GM19324 (cell line): ENCODE results near the gene FUT1.
A peak's percentile ranks its signal among the peaks of the same experiment; 100 is the strongest.
"Not testable (repeated sequence)": the region's sequence is repeated elsewhere in the genome, so short reads cannot be mapped to it uniquely, and the experiment has no call there.

Experiments used
- ATAC-seq: cut with Tn5 transposase; IDR thresholded peaks from one replicate; pipeline ENCODE4 v1.9.1; 2021; ENCODE audit warnings: mild to moderate bottlenecking, moderate library complexity; ENCODE audit not compliant: unreplicated experiment, low FRiP score

Gene FUT1

DNA sequence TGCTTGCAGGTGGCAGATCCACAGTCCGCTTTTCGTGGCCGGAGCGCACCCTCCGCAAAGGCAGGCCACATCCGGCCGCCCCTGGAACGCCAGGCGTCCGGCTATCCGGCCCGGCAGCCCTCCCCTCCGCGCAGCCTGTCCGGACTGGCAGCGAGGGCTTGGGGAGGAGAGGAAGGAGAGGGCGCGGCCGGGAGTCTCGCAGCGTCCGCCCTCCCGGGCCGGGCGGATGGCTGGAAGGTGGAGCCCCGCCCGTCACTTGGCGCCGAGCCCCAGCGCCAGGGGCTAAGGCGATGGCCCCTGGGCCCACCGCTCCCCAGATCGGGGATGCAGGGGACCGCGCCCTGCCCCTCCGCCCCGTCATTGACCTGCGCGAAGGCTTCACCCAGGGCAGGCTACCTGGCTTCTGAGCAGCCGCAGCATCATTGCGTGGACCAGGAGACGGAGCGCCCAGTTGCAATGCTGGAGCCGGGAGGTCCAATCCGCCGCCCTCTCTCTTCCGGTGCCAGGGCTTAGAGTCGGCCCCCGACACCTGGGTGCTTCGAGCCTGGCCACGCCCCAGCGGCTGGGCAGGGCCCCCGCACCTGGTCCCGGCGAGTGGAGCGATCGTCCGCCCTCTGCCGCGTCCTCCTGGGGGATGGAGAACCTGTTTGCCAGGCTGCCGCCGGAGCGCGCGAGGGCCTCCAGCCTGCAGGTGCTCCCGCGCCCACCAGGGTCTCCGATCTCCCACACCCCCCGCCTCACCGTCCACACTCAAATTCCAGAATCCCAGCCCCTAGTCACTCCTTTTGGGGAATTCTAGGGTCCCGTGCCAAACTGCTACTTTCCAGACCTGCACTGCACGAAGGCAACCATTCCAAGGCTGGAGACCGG, at the start of gene FUT1:
FUT1 (minus strand) TSS at position 146 of the 870 bp plus-strand sequence. CDS start 1,360 bp downstream, outside the sequence.
- no peak for ATAC-seq

DNA sequence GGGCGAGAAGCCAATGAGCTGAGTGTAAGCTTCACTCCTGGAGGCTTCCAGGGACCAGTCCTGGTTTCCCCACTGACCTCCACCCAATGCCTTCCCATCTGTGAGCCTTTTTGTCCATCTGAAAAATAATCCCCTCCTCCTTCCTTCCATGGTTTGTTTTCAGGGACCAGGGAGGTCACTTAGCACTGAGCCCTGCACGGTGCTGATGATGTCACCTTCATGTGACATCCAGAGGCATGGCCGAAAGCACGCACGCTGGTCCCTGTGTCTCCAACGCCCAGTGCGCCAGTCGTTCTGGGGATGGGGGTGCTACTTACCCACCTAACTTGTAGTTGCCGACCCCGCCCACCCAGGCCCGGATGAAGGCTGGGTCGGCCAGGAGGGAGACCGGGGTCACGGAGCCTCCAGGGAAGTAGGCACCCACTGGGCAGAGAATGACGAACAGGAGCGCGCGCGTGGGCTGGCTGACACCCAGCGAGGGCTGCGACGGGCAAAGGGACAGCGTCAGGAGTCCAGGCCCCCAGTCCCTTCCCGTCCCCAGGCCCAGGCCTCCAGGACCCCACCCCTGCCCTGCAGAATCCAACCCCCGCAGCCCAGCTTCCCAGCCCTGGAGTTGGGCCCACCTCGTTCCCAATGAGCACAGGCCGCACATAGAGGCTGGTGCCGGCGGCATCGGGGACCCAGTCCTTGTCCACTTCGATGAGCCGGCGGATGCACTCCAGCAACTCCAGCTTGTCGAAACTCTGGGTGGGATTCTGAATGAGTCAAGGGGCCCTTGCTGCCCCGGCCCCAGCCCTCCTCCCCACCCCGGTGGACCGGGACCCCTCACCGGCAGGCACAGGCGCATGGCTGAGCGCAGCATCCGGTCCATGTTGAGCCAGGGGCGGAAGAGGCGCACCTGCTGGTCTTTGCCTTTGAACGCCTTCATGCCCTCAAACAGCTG, 47.2 kb upstream of the FUT1 start:
- no peak for ATAC-seq

DNA sequence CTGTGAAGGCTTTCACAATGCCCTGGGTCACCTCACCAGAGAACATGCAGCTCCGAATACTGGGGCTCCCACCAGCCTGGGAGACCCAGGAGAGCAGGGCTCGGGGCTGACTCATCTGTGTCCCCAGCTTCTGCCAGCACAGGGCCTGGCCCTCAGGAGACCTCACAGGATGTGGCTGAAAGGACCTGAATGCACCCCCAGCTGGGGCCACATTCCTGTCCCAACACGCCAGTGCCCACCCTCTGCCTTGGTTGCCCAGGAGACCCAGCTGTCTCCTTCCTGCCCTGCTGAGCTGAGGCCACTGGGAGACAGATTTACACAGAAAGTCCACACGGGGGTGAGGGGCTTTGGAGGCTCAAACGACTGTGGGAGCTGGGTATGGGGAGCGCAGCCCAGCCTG, 46.5 kb upstream of the FUT1 start:
- ATAC-seq: no peak

DNA sequence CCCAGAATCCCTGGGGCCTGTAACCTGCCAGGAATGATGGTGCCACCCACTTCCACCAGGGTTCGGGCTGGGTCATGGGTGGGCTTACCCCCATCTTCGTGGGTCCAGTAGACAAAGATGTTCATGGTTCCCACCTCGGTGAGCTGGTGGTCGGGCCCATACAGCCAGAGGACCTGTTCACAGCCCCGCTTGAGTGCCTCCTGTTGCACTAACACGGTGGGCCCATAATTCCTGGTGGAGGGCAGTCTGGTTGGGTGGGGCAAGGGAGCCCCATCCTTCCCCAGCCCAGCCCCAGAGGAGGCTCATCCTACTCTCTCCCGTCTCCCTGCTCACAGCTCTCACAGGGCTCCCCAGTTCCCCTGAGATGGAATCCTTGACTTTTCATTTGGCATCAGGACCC, 44.7 kb upstream of the FUT1 start:
- ATAC-seq: no peak

DNA sequence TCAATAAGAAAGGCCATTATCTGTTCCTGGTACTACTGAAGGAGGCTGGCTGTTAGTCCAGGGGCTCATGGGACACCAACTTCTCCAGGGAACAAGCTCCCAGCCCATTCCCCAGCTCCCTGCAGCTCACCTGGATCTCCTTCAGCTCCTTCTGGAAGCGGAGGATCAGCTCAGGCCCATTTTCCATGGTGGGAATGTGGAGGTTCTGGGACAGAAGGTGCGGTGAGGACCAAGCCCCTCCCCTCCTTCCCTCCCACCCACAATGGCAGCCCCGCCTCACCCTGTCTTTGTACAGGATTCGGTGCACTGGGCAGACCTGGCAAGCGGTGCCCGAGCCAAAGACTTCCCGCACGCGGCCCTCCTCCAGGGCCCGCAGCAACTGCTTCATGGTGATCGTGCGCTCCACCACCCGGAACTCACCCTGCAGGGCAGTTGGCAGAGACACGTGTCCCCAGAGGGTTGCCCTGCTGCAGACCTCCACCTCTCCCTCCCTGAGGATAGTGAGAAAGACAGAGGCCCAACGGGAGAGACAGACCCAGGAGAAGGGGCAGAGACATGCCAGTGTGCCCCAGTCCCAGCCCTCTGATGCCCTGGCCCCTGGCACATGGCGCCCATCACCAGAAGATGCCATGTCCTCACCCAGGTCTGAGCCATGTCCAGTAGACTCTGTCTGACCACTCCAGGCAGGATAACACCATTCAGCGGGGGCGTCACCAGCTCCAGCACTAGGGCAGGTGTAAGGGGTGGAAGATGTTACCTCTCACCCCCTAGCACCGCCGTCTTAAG, 44.0 kb upstream of the FUT1 start:
- no peak for ATAC-seq

DNA sequence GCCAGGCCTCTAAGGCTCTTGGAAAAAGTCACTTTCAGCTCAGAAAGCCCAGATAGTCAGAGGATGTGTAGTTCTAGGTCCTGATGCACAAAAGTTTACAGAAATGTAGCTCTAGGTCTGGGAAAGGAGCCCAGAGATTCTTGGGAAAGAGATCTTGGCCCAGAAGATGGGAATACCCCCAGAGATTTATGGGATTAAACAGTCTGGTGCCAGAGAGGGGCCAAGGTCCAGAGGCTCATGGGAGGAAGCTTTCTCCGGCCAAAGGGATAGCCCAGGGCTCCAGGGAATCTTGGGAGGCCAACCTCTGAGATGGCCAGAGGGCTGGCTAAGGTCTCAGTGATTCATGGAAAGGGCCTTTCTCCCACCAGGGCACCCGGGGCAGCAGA, 43.2 kb upstream of the FUT1 start:
- no peak for ATAC-seq

DNA sequence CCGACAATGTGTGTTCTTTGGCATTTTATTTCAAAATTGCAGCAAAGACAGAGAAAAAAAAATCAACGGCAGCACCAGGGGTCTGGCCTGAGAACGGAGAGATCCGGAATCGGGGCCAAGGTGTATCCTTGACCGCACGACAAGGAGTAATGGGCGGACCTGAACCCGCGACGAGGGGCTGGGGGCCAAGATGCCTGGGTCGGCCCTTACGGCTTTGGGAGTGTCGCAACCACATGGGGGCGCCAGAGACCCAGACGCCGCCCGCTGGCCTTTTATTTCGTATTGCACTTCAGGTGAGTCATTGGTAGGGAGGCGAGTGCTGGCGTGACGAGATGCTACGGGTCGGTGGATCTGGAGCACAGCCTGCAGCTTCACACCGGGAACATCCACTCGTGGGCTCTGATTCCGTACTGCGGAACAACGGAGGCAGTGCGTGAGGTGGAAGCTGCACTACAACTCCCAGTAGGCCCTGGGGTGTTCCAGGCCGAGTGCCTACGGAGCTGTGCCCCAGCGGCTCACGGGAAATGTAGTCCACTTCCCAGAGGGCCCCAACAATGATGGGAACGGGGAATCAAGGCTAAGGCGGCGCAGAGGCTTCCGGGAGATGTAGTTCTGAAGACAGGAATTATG, 42.7 kb upstream of the FUT1 start:
- peak; percentile 79 for ATAC-seq

DNA sequence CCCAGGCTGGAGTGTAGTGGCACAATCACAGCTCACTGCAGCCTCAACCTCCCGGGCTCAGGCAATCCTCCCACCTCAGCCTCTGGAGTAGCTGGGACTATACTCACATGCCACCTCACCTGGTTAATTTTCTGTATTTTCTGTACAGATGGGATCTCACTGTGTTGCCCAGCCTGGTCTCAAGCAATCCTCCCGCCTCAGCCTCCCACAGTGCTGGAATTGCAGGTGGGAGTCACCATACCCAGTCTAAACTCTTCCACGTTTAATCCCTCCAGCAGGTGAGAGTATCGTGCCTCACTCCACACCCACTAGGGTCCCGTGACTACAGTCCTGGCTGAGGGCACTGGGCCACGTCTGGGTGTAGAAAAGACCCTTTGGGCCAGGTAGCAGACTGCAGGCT, 41.9 kb upstream of the FUT1 start:
- no peak for ATAC-seq

DNA sequence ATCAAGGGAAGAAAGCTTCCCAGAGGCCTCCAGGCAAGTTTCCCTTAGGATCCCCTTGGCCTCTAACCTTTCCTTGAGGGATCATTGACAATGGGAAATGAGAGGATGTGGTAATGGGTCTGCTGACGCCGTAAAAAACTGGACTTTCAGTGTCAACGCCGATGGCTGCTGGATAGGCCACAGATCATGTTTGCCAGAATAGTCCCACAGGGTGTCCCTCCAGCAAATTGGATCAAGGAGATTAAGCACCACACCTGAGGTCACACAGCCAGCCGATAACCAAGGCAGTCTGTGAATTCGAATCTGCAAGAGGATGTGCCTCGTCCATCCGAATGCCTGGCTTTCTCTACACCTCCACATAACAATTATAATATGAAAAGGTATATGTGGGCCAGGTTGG, 40.8 kb upstream of the FUT1 start:
- ATAC-seq: no peak

DNA sequence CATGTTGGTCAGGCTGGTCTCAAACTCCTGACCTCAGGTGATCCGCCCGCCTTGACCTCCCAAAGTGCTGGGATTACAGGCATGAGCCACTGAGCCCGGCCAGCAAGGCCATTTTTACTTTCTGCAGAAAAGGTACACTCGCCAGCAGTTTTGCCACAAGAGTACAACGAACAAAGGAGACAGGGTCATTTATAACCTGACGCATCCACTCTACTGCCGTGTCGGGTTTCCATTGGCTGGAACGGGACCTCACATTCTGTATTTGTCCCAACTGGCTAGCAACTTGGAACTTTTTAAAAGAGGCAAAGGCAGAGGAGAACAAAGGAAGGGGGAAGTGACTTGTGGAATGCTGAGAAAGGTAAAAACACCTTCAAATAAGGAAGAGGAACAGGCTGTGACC, 34.9 kb upstream of the FUT1 start:
- not testable (repeated sequence) for ATAC-seq

DNA sequence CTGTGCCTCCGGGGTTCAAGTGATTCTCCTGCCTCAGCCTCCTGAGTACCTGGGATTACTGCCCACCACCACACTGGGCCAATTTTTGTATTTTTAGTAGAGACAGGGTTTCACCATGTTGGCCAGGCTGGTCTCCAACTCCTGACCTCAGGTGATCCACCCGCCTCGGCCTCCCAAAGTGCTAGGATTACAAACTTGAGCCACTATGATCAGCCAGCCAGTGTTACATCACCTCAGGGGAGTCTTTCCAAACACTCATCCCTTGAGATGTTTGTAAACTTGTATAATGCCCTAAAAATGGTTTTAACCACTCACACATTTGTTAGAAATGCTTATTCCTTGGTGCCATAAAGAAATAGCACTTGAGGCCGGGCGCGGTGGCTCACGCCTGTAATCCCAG, 34.0 kb upstream of the FUT1 start:
- ATAC-seq: not testable (repeated sequence)

DNA sequence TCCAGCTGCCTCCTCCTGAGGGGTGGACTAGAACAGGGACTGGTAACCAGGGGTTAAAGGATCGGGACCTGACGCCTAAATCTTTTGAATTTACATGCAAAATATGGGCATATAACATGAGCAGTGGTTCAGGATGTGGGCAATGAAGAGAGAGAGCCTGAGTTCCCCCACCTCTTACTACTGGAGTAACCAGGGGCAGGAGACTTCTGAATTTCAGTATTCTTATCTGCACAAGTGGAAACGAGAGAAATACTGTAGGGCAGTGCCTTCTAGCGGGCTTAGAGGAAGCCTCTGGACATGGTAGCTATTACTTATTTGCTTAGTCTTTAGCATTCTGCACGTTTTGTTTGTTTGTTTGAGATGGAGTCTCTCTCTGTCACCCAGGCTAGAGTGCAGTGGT, 32.1 kb upstream of the FUT1 start:
- ATAC-seq: no peak

DNA sequence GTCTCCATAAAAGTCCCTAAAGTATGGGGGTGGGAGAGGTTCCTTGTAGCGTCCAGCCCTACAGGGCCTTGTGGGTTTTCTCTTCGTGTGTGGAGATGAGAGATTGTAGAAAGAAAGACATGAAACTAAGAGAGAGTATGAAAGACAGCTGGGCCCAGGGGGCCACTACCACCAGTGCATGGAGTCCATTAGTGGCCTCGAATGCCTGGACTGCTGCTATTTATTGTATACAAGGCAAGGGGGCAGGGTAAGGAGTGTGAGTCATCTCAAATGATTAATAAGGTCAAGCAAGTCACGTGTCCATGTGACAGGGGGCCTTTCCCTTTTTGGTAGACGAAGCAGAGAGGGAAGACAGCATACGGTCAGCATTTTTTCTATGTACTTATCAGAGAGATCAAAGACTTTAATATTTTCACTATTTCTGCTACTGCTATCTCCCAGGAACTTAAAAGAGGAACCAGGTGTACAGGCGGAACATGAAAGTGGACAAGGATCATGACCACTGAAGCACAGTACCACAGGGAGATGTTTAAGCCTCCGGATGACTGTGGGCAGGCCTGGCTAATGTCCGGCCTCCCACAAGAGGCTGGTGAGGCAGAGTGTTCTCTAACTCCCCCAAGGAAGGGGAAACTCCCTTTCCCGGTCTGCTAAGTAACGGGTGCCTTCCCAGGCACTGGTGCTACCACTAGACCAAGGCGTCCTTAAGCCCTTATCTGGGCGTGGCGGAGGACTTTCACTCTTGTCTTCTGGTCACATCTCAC, 28.4 kb upstream of the FUT1 start:
- no peak for ATAC-seq

DNA sequence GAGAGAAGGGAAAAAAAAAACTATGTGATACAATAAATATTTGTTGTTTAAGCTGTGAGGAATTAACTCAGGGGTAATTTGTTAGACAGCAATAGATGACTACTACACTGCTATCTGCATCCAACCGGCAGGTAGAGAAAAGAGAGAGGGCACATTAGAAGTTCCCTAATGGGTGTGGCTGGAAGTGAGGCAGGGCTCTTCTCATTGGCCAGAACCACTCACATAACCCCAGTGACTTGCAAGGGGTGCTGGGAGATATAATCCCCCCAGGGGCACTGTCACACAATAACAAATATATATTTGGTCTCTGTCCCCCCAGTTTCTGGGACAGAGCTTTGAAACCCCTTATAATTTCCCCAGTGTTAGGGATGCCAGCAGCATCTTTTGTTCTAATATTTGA, 27.2 kb upstream of the FUT1 start:
- ATAC-seq: no peak

DNA sequence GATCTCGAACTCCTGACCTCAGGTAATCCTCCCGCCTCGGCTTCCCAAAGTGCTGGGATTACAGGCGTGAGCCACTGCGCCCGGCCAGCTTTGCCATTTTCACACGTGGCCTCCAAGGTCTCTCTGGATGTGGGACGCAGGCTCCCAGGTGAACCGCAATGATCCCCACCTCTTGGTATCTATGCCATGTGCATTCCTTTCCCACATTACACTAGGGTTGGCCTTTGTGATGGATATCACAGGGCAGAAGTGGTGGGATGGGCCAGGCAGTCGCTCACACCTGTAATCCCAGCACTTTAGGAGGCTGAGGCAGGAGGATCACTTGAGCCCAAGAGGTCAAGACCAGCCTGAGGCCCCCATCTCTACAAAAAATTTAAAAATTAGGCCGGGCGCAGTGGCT, 25.3 kb upstream of the FUT1 start:
- no peak for ATAC-seq

DNA sequence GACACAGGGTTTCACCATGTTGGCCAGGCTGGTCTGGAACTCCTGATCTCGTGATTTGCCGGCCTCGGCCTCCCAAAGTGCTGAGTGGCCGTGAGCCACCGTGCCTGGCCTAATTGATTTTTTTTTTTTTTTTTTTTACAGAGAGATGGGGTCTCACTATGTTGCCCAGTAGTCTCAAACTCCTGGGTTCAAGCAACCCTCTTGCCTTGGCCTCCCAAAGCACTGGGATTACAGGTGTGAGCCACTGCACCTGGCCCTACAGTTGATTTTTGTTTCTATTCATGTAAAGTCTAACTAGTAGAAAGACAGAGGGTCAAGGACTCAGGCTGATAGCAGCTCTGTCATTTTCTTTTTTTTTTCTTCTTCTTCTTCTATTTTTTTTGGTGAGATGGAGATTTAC, 24.7 kb upstream of the FUT1 start:
- ATAC-seq: no peak

DNA sequence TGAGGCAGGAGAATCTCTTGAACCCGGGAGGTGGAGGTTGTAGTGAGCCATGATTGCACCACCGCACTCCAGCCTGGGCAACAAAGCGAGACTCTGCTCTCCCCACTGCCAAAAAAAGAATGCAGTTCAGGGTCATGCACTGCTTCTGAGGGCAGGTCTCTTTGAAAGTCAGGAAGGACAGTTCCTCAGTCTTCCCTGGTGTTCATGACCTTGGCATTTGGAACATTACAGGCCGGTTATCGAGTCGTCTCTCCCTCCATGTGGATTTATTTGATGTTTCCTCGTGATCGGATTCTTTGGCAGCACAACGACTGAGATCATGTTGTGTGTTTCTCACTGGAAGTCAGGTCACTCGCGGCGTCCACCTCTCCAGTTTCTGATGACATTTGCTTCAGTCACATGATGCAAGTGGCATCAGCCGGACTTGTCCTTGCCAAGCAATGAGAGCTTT, 20.1 kb upstream of the FUT1 start:
- ATAC-seq: no peak

DNA sequence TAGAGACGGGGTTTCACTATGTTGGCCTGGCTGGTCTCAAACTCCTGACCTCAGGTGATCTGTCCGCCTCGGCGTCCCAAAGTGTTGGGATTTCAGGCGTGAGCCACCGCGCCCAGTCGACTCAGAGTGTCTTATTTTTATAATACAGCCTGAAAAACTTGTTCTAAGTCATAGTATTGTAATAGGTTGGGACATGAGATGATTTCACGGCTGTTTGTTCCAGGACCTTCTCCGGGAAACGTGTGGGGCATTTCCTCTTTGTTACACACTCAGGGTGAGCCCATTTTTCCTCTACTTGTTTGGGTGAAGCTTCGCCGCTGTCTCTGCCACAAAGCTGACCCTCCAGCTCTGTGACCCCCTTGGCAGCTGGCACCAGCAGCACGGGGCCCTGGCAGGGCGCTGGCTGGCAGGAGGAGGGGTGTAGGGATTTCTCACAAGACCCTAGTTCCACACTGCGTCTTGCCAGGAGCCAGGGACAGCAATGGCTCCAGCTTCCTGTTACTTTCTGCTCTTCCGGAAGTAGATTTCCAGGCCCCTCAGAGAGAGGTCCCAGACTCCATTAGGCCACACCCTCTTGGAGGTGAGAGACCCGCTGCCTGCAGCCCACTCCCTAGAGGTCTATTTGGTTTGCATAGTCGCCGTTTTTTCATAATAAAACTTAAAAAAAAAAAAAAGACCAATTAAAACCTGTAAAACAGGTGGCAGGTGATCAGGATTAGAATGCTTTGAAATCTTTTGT, 18.5 kb upstream of the FUT1 start:
- ATAC-seq: no peak

DNA sequence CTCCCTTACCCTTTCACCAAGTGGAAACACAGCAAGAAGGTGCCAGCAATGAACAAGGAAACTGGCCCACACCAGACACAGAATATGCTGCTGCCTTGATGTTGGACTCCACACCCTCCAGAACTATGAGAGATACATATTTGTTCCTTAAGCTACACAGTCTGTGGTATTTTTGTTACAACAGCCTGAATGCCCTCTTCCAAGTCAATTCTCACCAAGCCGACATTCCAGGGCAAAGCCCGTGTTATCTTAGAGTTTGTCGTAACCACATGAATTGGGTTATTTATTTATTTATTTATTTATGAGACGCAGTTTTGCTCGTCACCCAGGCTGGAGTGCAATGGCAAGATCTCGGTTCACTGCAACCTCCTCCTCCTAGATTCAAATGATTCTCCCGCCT, 17.8 kb upstream of the FUT1 start:
- ATAC-seq: no peak
